Measurements from ENCODE around the gene MAGI2. TPM values are rescaled to one million over a fixed set of nuclear protein-coding genes. Genes with fewer than 3 reads are reported as not detected.

Gene MAGI2
- total and polyA plus RNA-seq, 8 donors = 6.1 to 9.2 (median 7.1) TPM

GRCh38 chr7:78967046-78967445 is 486.4 kb downstream of the MAGI2 start:
- Histone ChIP-seq H3K4me1 (no peaks in the 10 kb centered on the region), H3K27me3 (no peaks in the 10 kb centered on the region), H3K4me3 (no peak overlapping the region), H3K36me3 (no peaks in the 10 kb centered on the region), H3K9me3 (no peaks in the 10 kb centered on the region), H3K27ac (no peak overlapping the region)
- ATAC-seq = no peak
- TF ChIP-seq CTCF (IDR thresholded peaks at IDR 0.05) = no peak
- DNase-seq = no peak
- intact Hi-C loops (cut with DNase I) = no loop called here

GRCh38 chr7:78959477-78959876 is 494.0 kb downstream of the MAGI2 start:
- ATAC-seq (no peak), DNase-seq (no peak)
- H3K9me3 ChIP-seq = no peaks in the 10 kb centered on the region
- no peak overlapping the region for H3K27ac ChIP-seq
- H3K27me3 ChIP-seq = no peaks in the 10 kb centered on the region
- no peaks in the 10 kb centered on the region for H3K4me1 ChIP-seq
- intact Hi-C loops (cut with DNase I) = no loop called here
- H3K36me3 ChIP-seq = no peaks in the 10 kb centered on the region
- no peak for TF ChIP-seq CTCF (IDR thresholded peaks at IDR 0.05)
- H3K4me3 ChIP-seq = no peak overlapping the region

- Histone ChIP-seq H3K36me3 (no peaks in the 10 kb centered on the region), H3K9me3 (peaks cover 0 to 1% of the 10 kb centered on the region in 2 donors), H3K27me3 (no peaks in the 10 kb centered on the region), H3K4me3 (no peak overlapping the region), H3K27ac (no peak overlapping the region), H3K4me1 (no peaks in the 10 kb centered on the region)
- intact Hi-C loops (cut with DNase I) = no loop called here
- no peak for TF ChIP-seq CTCF (IDR thresholded peaks at IDR 0.05)
- no peak for ATAC-seq
- no peak for DNase-seq
These were observed 498.1 kb downstream of the MAGI2 start for GRCh38 chr7:78955329-78955728.

- Histone ChIP-seq H3K27ac (no peak overlapping the region), H3K27me3 (no peaks in the 10 kb centered on the region), H3K4me3 (no peak overlapping the region), H3K36me3 (no peaks in the 10 kb centered on the region), H3K4me1 (no peaks in the 10 kb centered on the region), H3K9me3 (peaks cover 0 to 1% of the 10 kb centered on the region in 2 donors)
- intact Hi-C loops (cut with DNase I) = no loop called here
- no peak for ATAC-seq
- TF ChIP-seq CTCF (IDR thresholded peaks at IDR 0.05) = no peak
- DNase-seq = no peak
These were observed 499.6 kb downstream of the MAGI2 start for GRCh38 chr7:78953726-78954363.

GRCh38 chr7:78953090-78953489 is 500.4 kb downstream of the MAGI2 start:
- intact Hi-C loops (cut with DNase I) = no loop called here
- H3K27ac ChIP-seq = no peak overlapping the region
- DNase-seq (no peak), ATAC-seq (no peak)
- H3K27me3 ChIP-seq = no peaks in the 10 kb centered on the region
- H3K9me3 ChIP-seq = peaks cover 0 to 1% of the 10 kb centered on the region in 2 donors
- H3K4me1 ChIP-seq = no peaks in the 10 kb centered on the region
- H3K36me3 ChIP-seq = no peaks in the 10 kb centered on the region
- no peak overlapping the region for H3K4me3 ChIP-seq
- no peak for TF ChIP-seq CTCF (IDR thresholded peaks at IDR 0.05)

Data from left lung (tissue), 10 donors.